ENCODE data around the gene CFAP20DC.

The CFAP20DC gene

DNA sequence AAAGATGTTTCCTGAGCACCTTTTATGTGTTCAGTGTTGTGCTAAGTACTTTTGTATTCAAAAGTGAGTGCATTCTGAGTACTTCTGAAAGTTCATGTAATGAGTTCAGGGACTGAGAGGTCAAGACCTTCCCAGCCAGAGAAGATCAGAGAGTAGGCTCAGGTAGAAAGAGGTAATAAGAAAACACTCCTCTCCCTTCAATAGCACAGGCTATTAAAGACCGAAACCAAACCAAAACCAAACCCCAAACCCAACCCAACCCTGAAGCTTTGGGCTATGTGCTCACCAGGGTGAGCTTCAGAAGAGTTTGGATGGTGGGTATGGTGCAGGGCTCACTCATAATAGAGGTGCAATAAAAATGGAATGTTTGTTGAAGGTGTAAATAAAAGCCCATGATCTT lies 306.5 kb downstream of the CFAP20DC start:
- H3K9me3 ChIP-seq (ENCODE audit: control insufficient read depth, insufficient read depth, low read depth, low read length), result no peaks in the 10 kb centered on the region
- H3K4me1 ChIP-seq (ENCODE audit: control insufficient read depth, insufficient read depth, low read length), result no peaks in the 10 kb centered on the region
- H3K36me3 ChIP-seq (ENCODE audit: control insufficient read depth in 2 of 2, insufficient read depth in 1 of 2, low read length in 2 of 2), result no peaks in the 10 kb centered on the region
- TF ChIP-seq ZNF132 (tag by site-specific recombination; IDR thresholded peaks at IDR 0.05; ENCODE audit: borderline replicate concordance) (no peak), ZNF302 (tag by site-specific recombination; IDR thresholded peaks at IDR 0.05; ENCODE audit: low read depth) (no peak), MEIS1 (CRISPR knock-in tag; IDR thresholded peaks at IDR 0.05; ENCODE audit: borderline replicate concordance) (no peak), ZNF239 (tag by site-specific recombination; IDR thresholded peaks at IDR 0.05) (no peak), ZNF184 (tag by site-specific recombination; IDR thresholded peaks at IDR 0.05) (no peak)
- TF ChIP-seq, protein P1, sequence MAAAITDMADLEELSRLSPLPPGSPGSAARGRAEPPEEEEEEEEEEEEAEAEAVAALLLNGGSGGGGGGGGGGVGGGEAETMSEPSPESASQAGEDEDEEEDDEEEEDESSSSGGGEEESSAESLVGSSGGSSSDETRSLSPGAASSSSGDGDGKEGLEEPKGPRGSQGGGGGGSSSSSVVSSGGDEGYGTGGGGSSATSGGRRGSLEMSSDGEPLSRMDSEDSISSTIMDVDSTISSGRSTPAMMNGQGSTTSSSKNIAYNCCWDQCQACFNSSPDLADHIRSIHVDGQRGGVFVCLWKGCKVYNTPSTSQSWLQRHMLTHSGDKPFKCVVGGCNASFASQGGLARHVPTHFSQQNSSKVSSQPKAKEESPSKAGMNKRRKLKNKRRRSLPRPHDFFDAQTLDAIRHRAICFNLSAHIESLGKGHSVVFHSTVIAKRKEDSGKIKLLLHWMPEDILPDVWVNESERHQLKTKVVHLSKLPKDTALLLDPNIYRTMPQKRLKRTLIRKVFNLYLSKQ (tag by site-specific recombination; IDR thresholded peaks at IDR 0.05; ENCODE audit: borderline replicate concordance), result no peak
- ChIA-PET CTCF (no interaction called here), POLR2A (no interaction called here)
- no peak overlapping the region for H3K4me3 ChIP-seq (ENCODE audit: low read depth, low read length)
- H3K27ac ChIP-seq (ENCODE audit: extremely low read depth, low read depth, low read length), result no peak overlapping the region

DNA sequence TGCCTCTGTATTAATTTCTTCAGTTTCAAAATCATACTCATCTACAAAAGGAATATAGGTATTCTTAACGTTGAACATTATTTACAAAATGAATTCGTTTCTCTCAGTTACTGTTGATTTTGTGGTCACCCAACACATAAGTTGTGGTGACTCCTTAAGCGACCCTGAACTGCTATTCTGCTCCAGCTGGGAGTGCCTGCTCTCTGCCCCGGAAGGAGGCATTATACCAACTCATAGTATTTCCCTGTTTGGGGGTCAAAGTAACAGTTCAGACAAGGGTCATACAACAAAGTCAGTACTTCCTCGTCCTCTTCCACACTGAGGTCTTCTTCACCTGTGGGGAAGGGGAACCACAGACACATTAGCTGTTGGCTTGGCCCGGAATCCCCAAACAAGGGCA lies 307.6 kb downstream of the CFAP20DC start:
- H3K4me3 ChIP-seq (ENCODE audit: low read depth, low read length), result no peak overlapping the region
- no peak for TF ChIP-seq SETDB1 (IDR thresholded peaks at IDR 0.05; ENCODE audit: insufficient read length, low read length)
- TF ChIP-seq ZNF10 (tag by site-specific recombination; IDR thresholded peaks at IDR 0.05), result no peak
- TF ChIP-seq ZNF529 (tag by site-specific recombination; IDR thresholded peaks at IDR 0.05; ENCODE audit: insufficient replicate concordance), result no peak
- TF ChIP-seq ZNF548 (tag by site-specific recombination; IDR thresholded peaks at IDR 0.05), result no peak
- TF ChIP-seq ZXDB (tag by site-specific recombination; IDR thresholded peaks at IDR 0.05), result no peak
- no peak for TF ChIP-seq SALL2 (tag by site-specific recombination; IDR thresholded peaks at IDR 0.05; ENCODE audit: borderline replicate concordance)
- TF ChIP-seq ZBTB17 (tag by site-specific recombination; IDR thresholded peaks at IDR 0.05), result no peak
- no peak for TF ChIP-seq WT1 (tag by site-specific recombination; IDR thresholded peaks at IDR 0.05)
- TF ChIP-seq ZNF24 (tag by site-specific recombination; IDR thresholded peaks at IDR 0.05), result no peak
- TF ChIP-seq ZNF76 (tag by site-specific recombination; IDR thresholded peaks at IDR 0.05; ENCODE audit: borderline replicate concordance, low read depth), result no peak
- TF ChIP-seq, protein P2, sequence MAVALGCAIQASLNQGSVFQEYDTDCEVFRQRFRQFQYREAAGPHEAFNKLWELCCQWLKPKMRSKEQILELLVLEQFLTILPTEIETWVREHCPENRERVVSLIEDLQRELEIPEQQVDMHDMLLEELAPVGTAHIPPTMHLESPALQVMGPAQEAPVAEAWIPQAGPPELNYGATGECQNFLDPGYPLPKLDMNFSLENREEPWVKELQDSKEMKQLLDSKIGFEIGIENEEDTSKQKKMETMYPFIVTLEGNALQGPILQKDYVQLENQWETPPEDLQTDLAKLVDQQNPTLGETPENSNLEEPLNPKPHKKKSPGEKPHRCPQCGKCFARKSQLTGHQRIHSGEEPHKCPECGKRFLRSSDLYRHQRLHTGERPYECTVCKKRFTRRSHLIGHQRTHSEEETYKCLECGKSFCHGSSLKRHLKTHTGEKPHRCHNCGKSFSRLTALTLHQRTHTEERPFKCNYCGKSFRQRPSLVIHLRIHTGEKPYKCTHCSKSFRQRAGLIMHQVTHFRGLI (tag by site-specific recombination; IDR thresholded peaks at IDR 0.05), result no peak
- TF ChIP-seq ZNF366 (tag by site-specific recombination; conservative IDR thresholded peaks at IDR 0.05), result no peak
- no peak for TF ChIP-seq KLF7 (tag by site-specific recombination; IDR thresholded peaks at IDR 0.05; ENCODE audit: borderline replicate concordance)
- no peak for TF ChIP-seq ZNF140 (tag by site-specific recombination; IDR thresholded peaks at IDR 0.05)
- no peak for TF ChIP-seq ZFP69B (tag by site-specific recombination; IDR thresholded peaks at IDR 0.05)
- TF ChIP-seq ZNF184 (tag by site-specific recombination; IDR thresholded peaks at IDR 0.05), result no peak
- no peak for TF ChIP-seq ZNF175 (tag by site-specific recombination; IDR thresholded peaks at IDR 0.05)
- no peak for TF ChIP-seq ZNF426 (tag by site-specific recombination; IDR thresholded peaks at IDR 0.05)
- no peak overlapping the region for H3K27ac ChIP-seq (ENCODE audit: extremely low read depth, low read depth, low read length)
- no peaks in the 10 kb centered on the region for H3K36me3 ChIP-seq (ENCODE audit: control insufficient read depth in 2 of 2, insufficient read depth in 1 of 2, low read length in 2 of 2)
- no peaks in the 10 kb centered on the region for H3K9me3 ChIP-seq (ENCODE audit: control insufficient read depth, insufficient read depth, low read depth, low read length)
- no peaks in the 10 kb centered on the region for H3K4me1 ChIP-seq (ENCODE audit: control insufficient read depth, insufficient read depth, low read length)
- POLR2A ChIA-PET, result no interaction called here
- CTCF ChIA-PET, result no interaction called here

All from HEK293 (cell line).